Fibroblast of villous mesenchyme (primary cell): ENCODE measurements around the gene GLYR1. TPM values are rescaled to one million over a fixed set of nuclear protein-coding genes. Genes with fewer than 3 reads are reported as not detected.

ENCODE experiments used
- DNase-seq: peaks from one replicate; pipeline ENCODE4 v3.0.0-alpha.2; 2010; ENCODE audit warnings: low read depth
- H3K4me3 ChIP-seq: 2 replicates; pipeline ENCODE4 v1.5.1; 2011; ENCODE audit warnings: low read depth, mild to moderate bottlenecking, low read length
- CTCF ChIP-seq: IDR thresholded peaks from 2 replicates; pipeline ENCODE4 v1.5.1; 2012; ENCODE audit warnings: low read depth, mild to moderate bottlenecking, low read length; ENCODE audit not compliant: insufficient read depth
- total RNA-seq: library from RNA; depleted of rRNA; stranded (reverse); fragments of >200 nt; gene quantifications from 2 replicates; pipeline ENCODE4 v1.2.3, GENCODE V29; 2012

GLYR1 gene
- total RNA-seq, 1 donor: 60.9 TPM

- H3K4me3 ChIP-seq: no peak overlapping the region
- no peak for DNase-seq
- no peak for TF ChIP-seq CTCF
Observed at GRCh38 chr16:4869147-4869805, 22.2 kb upstream of the GLYR1 start.

- no peak for DNase-seq
- TF ChIP-seq CTCF: no peak
- no peak overlapping the region for H3K4me3 ChIP-seq
Observed at GRCh38 chr16:4868535-4868934, 21.4 kb upstream of the GLYR1 start.

GRCh38 chr16:4868026-4868425 lies 20.9 kb upstream of the GLYR1 start:
- TF ChIP-seq CTCF: no peak
- no peak for DNase-seq
- H3K4me3 ChIP-seq: no peak overlapping the region

GRCh38 chr16:4866586-4866985 lies 19.5 kb upstream of the GLYR1 start:
- TF ChIP-seq CTCF: no peak
- no peak for DNase-seq
- no peak overlapping the region for H3K4me3 ChIP-seq

- TF ChIP-seq CTCF: no peak
- DNase-seq: no peak
- H3K4me3 ChIP-seq: no peak overlapping the region
Observed at GRCh38 chr16:4865231-4865860, 18.3 kb upstream of the GLYR1 start.

GRCh38 chr16:4864728-4865127 lies 17.6 kb upstream of the GLYR1 start:
- no peak for TF ChIP-seq CTCF
- H3K4me3 ChIP-seq: no peak overlapping the region
- no peak for DNase-seq
